ENCODE results near the gene DYNLL1. TPM values are rescaled to one million over a fixed set of nuclear protein-coding genes. Genes with fewer than 3 reads are reported as not detected.

The DYNLL1 gene
- total and polyA plus RNA-seq, 2 of the 13 experiments (the other 11 are each of a cell fraction or from before 2014, with no cell fraction given): 271 to 294 TPM

DNA sequence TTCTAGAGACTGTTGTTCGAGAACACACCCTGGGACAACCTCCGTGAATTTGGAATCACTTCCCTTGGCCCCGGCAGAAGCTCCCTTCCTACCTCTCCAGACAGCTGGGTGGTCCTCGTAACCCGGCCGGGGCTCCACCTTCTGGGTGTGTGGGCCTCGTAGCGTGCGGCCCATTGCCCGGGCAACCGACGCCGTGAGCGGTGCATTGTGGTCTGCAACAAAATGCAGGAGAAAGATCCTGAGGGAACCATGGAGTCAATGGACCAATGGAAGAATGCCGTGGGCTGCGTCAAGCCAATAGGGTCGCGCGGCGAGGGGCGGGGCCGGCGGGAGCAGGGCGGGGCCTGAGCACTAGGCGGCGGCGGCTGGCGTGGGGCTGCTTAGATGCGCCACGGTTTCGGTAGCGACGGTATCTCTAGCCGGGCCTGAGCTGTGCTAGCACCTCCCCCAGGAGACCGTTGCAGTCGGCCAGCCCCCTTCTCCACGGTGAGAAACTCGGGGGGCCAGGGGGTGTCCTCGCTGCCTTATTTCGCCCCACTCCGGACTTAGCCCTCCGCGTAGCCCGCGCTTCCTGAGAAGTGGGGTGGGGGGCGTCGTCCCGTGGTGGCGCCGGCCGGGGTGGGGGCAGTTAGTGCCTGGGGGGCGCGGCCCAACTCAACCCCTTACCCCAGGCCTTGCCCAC lies at the start of gene DYNLL1 (continued):
- TF ChIP-seq, protein P1, sequence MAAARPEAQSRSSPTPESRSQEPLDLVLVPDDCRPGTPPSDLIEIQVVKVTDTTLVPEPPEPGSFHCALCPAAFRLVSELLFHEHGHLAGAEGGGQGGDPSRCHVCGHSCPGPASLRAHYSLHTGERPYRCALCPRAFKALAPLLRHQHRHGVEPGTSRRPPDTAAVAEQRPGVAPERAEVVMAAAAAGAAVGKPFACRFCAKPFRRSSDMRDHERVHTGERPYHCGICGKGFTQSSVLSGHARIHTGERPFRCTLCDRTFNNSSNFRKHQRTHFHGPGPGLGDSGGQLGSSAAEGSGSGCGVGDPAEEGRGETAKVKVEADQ (CRISPR knock-in tag; IDR thresholded peaks at IDR 0.05; ENCODE audit: borderline replicate concordance): no peak
- peak in 1 of 2 experiments; percentile 70; a peak in 2 of 4 replicates for TF ChIP-seq KLF16 (CRISPR knock-in tag; IDR thresholded peaks at IDR 0.05)
- peak; percentile 16 for TF ChIP-seq SKI (IDR thresholded peaks at IDR 0.05; ENCODE audit: partially characterized antibody)
- no peak for TF ChIP-seq RAD51 (IDR thresholded peaks at IDR 0.05; ENCODE audit: borderline replicate concordance)
- TF ChIP-seq NRL (CRISPR knock-in tag; IDR thresholded peaks at IDR 0.05; ENCODE audit: borderline replicate concordance): no peak; the same call in 1 of the 2 replicates
- TF ChIP-seq ZSCAN21 (CRISPR knock-in tag; IDR thresholded peaks at IDR 0.05; ENCODE audit: borderline replicate concordance): peak; percentile 91; the same call in 1 of the 2 replicates
- no peak for TF ChIP-seq ZNF142 (CRISPR knock-in tag; IDR thresholded peaks at IDR 0.05)
- TF ChIP-seq NCOA5 (CRISPR knock-in tag; IDR thresholded peaks at IDR 0.05): no peak
- 0 out of 2 replicates have a peak, but pooled peaks have one; percentile 47 for TF ChIP-seq ARNTL (CRISPR knock-in tag; IDR thresholded peaks at IDR 0.05)
- TF ChIP-seq, protein P2, sequence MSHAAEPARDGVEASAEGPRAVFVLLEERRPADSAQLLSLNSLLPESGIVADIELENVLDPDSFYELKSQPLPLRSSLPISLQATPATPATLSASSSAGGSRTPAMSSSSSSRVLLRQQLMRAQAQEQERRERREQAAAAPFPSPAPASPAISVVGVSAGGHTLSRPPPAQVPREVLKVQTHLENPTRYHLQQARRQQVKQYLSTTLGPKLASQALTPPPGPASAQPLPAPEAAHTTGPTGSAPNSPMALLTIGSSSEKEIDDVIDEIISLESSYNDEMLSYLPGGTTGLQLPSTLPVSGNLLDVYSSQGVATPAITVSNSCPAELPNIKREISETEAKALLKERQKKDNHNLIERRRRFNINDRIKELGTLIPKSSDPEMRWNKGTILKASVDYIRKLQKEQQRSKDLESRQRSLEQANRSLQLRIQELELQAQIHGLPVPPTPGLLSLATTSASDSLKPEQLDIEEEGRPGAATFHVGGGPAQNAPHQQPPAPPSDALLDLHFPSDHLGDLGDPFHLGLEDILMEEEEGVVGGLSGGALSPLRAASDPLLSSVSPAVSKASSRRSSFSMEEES (CRISPR knock-in tag; IDR thresholded peaks at IDR 0.05): peak; percentile 40; the same call in 1 of the 2 replicates
- TF ChIP-seq JDP2 (CRISPR knock-in tag; IDR thresholded peaks at IDR 0.05; ENCODE audit: borderline replicate concordance): no peak
- no peak for TF ChIP-seq ZNF513 (CRISPR knock-in tag; conservative IDR thresholded peaks at IDR 0.05)
- TF ChIP-seq ZMYM3 (CRISPR knock-in tag; IDR thresholded peaks at IDR 0.05): no peak
- no peak for TF ChIP-seq ZNF34 (CRISPR knock-in tag; IDR thresholded peaks at IDR 0.05; ENCODE audit: borderline replicate concordance)
- TF ChIP-seq, protein P3, sequence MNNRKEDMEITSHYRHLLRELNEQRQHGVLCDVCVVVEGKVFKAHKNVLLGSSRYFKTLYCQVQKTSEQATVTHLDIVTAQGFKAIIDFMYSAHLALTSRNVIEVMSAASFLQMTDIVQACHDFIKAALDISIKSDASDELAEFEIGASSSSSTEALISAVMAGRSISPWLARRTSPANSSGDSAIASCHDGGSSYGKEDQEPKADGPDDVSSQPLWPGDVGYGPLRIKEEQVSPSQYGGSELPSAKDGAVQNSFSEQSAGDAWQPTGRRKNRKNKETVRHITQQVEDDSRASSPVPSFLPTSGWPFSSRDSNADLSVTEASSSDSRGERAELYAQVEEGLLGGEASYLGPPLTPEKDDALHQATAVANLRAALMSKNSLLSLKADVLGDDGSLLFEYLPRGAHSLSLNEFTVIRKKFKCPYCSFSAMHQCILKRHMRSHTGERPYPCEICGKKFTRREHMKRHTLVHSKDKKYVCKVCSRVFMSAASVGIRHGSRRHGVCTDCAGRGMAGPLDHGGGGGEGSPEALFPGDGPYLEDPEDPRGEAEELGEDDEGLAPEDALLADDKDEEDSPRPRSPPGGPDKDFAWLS (CRISPR knock-in tag; IDR thresholded peaks at IDR 0.05; ENCODE audit: borderline replicate concordance): no peak
